Activated CD4-positive, alpha-beta T cell treated with anti-CD3 and anti-CD28 coated beads for 4 hours (primary cell): ENCODE measurements around the gene SLC7A6.

ENCODE experiments used
- DNase-seq, 2 donors: peaks; one replicate each; pipeline ENCODE4 v3.0.0-alpha.2; 2020

The SLC7A6 gene

DNA sequence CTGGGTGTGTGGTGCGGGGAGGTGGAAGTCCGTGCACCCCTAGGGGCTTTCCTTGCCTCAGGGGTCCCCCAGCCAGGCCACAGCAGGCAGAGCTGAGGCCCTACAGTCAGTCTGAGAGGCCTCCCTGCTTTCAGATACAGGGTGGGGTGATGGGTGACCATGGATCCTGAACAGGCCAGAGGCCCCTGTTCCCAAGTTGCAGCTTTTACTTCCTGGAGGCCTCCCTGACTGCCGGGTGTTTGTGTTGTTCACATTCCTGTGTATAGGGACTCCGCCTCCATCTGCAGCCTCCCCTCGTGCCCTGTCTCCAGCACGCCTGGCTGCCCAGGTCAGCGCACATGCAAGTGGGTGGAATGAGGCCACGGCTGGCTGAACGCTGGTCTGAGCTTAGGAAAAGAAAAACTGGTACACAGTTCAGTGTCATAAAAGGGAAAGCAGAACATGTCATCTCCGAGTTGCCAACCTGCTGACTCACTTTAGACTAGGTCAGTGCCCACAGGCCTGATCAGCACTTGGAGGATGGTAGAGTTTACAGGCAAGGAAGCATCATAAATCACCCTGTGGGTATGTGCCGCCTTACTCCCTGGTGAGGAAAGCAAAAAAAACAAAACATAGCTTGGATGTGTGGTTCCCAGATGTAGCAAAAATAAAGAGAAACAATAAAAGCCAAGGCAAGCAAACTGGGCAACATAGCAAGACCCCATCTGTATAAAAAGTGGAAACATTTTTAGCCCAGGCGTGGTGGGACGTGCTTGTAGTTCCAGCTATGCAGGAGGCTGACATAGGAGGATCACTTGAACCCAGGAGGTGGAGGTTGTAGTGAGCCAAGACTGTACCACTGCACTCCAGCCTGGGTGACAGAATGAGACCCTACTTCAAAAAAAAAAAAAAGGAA lies 6.2 kb upstream of the SLC7A6 start:
- no peak for DNase-seq

DNA sequence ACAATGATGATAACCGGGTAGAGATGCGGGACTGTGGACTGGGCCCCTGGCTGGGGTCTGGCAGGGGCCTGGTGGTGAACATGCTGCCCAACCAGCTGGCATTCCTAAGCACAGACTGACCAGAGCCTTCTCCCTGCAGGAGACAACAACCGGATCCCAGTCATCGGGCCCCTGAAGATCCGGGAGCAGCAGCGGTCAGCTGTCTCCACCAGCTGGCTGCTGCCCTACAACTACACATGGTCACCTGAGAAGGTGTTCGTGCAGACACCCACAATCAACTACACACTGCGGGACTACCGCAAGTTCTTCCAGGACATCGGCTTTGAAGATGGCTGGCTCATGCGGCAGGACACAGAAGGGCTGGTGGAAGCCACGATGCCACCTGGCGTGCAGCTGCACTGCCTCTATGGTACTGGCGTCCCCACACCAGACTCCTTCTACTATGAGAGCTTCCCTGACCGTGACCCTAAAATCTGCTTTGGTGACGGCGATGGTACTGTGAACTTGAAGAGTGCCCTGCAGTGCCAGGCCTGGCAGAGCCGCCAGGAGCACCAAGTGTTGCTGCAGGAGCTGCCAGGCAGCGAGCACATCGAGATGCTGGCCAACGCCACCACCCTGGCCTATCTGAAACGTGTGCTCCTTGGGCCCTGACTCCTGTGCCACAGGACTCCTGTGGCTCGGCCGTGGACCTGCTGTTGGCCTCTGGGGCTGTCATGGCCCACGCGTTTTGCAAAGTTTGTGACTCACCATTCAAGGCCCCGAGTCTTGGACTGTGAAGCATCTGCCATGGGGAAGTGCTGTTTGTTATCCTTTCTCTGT lies 5.1 kb upstream of the SLC7A6 start:
- no peak for DNase-seq

DNA sequence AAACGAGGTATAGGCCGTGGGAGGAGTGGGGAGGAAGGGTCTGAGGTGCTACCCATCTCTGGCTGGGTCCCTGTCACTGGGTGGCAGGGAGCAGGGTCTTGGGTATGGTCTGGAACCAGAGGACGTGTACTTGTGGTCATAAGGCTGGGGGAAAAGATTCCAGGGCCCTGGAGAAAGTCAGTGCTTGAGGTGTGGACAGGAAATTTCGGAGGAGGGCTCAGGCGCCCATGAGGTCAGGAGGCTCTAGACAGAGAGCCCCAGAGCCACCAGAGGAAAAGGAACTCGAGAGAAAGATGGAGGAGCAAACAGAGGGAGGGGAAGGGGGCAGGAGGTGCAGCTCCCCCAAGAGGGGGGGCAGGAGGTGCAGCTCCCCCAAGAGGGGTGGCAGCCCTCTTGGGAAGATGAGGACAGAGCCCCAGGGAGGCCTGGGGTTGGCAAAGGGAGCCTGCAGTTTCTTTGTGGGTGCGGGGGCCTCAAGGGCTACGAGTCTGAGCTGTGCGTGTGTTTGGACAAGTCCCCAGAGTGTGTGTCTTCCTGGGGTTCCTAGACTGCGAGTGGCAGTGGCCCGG lies 683 bp upstream of the SLC7A6 start:
- DNase-seq, result no peak

DNA sequence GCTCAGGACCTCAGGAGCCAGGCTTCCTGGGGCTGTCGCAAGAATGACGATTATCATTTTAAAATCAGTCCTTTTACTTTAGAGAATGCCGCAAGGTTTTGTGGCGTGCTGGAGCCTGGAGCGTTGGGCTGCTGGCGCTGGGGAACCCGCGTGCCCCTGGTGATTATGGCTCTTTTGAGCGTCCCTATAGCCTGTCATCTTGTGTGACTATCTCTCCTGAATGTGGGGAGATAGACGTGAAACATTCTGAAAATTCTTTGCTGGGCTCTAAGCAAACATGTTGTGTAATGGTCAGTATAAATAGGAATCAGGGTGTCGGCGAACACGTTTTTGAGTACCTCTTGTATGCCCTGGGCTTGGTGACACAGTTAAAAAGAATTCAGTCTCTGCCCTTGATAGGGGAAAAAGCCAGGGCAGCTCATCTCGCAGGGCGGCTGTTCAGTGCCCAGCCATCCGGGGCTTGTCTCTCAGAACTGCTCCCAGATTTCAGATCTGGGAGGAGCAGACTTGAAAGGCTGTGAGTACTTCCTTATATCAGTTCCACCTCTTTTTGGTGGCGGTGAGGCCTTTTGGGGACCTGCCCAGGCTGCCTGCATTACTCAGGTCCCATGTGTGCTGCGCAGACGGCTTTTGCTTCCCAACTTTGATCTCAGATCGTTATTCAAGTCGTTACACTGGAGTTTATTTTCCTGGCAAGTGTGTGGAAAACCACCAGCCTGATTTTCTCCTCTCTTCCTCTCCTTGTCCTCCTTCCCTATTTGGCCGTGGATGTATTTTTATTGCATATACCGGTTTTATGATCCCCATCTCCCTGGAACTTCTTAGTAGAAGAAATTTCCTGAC lies 973 bp downstream of the SLC7A6 start:
- peak; percentile 54 to 56 for DNase-seq

DNA sequence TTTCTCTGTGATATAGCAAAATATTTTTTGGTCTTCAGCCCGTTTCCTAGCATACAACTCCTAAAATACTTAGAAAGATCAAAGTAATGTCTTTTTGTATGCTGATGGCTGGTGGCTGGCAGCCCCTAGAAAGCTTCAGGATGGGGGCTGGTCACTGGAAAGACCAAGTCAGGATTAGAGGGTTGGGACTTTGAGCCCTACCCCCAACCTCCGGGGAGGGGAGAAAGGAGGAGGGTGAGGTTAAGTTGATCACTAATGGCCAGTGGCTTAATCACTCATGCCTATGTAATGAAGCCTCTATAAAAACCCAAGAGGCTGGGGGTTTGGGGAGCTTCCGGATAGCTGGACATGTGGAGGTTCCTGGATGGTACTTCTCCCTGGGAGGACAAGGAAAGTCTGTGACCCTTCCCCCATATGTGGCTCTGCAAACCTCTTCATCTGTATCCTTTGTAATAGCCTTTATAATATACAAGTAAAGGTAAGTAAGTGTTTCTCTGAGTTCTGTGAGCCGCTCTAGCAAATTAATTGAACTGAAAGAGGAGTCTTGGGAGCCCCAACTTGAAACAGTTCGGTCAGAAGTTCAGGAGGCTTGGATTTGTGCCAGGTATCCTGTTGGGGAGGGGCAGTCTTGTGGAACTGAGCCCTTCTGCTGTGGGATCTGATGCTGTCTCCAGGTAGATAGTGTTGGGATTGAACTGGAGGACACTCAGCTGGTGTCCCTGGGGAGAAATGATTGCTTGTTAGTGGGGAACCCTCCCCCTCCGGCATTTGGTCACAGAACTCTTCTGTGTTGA lies 3.5 kb downstream of the SLC7A6 start:
- no peak for DNase-seq

DNA sequence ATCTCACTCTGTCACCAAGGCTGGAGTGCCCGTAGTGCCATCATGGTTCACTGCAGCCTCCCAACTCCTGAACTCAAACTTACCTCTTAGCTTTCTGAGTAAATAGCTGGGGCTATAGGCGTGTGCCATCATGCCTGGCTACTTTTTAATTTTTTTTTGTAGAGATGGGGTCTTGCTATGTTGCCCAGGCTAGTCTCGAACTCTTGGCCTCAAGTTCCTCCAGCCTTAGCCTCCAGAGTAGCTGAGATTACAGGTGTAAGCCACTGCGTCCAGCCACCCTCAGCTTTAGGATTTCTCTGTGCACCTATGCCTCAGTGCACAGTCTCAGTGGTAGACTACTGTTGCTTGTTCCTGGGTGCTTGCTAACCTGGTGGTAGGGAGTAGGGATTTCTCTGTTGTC lies 5.5 kb downstream of the SLC7A6 start:
- DNase-seq, result no peak

DNA sequence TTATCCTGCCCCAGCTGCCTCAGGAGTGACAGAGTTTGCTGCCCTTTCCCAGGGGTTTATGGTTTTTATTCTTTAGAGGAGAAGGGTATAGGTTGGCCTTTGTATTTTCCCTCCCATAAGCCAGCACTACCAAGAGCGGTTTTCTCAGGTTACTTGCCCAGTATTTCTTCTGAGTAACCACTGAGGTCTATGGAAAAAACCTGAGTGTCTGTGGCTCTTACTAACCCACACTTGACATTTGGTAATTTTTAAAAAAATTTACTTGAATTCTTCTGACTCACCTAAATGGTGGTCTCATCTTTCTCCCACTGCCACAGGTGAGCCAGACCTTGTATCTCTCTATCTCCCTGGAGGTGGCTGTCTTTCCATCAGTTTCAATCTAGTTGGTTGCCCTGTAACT lies 6.0 kb downstream of the SLC7A6 start:
- peak; percentile 32 to 34 for DNase-seq

DNA sequence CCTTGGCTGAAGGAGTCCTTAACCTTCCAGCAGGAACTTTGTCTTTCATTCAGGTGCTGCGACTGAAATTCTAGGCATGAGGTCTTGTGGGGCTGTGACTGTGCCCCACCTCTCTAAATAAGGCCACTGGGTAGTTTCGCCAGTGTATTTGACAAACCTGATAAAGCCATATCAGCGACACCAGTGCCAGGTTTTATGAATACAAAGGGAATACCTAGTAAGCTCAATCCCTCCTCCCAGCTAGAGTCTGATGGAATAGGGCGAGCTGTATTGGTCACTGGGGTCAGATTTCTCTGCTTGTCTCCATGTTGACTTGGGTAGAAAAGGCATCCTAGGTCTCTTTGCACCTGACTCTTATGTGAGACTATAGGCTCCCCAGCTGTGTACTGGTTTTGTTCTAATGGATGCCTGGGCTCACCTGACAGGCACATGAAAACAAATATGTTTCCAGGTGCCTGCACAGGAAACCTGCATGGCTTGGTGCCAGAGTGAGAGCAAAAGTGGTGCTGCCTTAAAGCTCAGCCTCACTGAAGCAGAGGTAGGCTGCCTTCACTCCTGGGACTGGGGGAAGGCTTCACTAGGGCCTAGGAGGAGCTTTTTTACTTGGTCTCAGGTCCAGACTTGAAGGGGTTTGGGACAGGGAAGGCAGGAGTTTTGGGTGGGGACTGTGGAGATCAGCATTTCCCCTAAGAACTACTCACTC lies 8.3 kb downstream of the SLC7A6 start:
- peak; percentile 42 to 47 for DNase-seq

DNA sequence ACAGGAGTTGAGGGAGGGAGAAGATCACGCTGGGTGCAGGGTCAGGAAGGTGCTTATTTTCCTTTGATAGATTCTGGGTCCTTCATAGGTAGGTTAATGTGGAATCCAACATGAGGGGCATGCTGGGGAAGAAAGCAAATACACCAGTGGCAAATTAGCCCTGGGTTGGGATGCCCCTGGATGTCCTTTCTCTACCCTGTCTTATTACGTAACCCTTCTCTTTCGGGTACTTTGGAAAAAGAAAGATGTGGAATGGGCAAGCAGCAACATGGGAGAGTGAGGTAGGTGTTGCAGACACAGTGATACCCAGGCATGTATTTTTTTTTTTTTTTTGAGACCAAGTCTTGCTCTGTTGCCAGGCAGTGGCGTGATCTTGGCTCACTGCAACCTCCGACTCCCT lies 9.1 kb downstream of the SLC7A6 start:
- DNase-seq, result no peak

DNA sequence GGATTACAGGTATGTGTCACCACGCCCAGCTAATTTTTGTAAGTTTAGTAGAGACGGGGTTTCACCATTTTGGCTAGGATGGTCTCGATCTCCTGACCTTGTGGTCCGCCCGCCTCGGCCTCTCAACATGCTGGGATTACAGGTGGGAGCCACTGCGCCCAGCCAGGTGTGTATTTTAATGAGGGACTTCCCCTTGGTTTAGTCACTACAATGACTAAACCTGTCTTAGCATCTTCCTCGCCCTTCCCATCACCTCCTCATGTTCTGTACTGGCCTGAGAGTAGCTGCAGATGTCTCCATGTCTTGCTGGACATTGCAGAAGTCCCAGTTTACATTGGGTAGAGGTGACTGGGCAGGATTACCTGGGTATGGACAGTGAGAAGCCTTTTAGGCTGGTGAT lies 9.6 kb downstream of the SLC7A6 start:
- DNase-seq, result no peak

DNA sequence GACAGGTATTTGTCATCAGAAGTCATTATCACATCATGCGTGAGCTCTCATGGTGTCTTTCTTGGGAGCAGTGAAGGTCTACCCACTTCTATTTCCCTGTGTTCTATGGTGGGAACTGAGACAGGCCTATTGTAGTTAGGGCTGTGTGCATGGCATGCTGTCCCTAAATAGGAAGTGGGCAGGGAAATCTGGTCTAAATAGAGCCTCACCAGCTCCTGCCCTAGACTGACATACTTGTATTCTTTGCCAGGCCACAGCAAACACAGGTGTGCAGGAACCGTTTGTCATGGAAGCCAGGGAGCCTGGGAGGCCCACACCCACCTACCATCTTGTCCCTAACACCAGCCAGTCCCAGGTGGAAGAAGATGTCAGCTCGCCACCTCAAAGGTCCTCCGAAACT lies 10.1 kb downstream of the SLC7A6 start:
- no peak for DNase-seq

DNA sequence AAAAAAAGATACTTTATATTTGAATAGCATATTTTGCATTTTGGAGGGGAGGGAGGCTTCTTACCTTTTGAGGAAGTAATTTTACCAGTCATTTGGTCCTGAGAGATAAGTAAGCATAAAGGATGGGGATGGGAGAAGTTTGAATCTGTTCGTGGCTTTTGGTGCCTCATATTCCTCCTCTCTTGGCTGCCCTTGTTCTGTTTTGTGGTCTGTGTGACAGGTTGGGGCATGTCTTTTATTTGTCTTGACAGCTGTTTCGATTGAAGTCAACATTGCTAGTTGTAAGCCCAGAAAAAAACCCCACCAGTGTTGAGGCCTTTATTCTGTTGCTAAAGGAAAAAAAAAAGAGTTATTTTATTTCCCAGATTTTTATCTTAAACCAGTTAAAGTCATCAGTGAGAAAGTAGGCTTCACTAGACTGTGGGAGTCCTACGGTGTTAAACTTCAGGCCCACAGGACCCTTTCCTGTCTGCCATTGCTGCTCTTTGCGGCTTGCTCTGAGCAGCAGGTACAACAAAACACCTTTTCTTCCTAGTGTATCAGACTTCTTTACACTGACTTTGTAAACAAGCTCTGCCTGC lies 11.4 kb downstream of the SLC7A6 start:
- peak; percentile 28 for DNase-seq

DNA sequence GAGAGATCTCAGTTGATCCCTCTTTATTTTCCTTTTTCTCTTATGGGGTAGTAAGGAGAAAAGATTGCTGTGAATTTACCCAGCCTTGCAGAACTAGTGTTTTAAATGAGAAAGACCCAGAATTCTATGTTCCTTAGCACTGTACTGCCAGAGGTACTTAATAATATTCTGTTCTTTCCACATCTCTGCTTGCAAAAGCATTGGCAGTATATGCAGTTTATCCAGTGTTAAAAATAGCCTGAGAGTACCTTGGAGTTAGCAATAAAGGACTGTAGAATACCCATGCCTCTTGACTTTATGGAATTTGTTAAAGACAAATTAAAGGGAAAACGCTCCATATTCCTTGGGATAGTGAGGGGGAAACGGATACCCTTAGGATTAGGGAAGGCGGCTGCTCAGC lies 11.9 kb downstream of the SLC7A6 start:
- no peak for DNase-seq

DNA sequence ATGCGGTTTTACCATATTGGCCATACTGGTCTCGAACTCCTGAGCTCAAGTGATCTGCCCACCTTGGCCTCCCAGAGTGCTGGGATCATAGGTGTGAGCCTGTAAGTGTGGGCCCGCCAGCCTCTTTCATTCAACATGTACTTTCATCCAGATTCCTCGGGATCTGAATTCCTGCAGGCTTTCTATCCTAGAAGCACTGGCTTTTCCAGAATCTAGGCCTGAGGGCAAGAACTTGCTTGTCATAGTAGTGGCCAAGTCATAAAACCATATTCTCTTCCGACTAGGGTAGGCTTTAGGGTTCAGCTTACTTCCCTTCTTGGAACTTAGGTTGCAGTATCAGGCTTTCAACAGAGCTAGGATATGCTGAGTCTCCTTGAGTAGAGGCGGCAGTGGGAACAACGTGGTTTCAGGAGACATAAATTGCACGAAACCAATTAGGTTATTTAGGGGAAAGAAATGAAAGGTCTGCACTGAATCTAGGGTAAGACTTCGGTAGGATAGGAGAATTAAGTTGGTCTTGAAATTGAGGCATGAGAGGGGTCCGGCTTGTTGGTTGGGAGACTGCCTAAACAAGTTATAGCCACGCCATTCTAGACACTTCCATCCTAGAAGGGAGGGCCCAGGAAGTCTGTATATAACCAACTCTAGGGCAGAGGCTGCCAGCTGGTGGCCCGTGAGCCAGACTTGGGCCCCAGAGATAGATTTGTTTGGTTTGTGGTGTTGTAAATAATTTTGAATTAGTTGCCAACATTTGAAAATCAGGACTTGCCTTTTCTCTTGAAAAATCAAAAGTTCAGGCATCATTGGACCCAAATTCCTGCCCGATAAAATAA lies 15.6 kb downstream of the SLC7A6 start:
- no peak for DNase-seq

DNA sequence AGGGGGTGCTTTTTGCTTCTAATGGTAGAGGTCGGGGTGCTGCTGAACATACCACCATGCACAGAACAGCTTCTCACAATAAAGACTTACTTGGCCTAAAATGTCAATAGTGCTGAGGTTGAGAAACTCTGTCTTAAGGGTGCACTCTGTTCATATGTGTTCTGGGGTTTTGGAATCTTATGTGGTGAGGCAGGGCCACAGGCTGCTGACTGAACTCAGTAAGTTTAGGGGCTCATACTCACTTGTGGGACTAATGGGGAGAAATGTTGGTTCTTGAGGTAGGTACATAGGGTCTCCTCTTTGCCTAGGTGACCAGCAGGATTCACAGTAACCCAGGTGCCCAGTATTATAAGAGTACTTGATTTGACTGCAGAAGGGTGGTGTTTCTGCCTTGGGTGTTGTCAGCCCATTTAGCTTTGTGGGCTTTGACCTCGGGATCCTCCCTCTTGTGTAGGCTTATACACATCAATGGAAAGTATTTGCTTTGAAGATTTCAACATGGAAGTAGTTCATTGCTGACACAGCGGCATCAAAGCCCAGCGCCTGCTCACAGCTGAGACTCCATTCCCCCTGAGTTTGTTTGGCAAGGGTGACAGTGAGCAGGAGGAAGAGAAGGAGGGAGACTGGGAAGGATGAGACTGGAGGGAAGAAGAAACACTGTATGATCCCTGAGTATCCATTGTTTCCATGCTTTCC lies 17.2 kb downstream of the SLC7A6 start:
- peak; percentile 29 to 36 for DNase-seq

DNA sequence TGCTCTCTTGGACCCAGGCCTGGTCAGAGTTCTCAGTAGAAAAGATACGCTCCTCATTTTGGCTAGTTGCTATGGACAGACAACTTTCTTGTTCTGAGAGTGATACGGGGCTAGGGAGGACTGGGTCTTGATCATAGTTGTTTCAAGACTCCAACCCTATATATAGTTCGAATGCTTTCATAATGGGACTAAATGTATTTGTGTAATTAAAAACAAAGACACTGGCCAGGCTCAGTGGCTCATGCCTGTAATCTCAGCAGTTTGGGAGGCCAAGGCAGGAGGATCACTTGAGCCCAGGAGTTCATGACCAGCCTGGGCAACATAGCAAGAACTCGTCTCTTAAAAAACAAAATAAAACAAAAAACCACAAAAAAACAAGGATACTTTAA lies 17.7 kb downstream of the SLC7A6 start:
- no peak for DNase-seq

DNA sequence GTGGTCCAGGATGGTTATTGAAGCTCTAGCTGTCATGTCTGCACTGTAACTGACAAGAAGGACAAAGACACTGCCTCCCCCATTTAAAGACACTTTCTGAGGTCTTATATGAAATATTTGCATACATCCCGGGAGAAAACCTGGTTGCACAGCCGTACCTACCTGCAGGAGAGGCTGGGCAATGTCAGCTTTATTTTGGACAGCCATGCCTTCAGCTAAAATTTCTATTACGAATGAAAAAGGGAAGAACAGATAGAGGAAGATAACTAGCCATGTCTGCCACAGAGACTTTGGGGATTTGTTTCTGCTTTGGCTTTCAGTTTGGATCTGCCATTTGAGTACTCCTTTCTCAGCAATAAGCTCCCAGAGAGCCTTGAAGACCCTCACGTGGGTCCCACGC lies 19.0 kb downstream of the SLC7A6 start:
- no peak for DNase-seq

DNA sequence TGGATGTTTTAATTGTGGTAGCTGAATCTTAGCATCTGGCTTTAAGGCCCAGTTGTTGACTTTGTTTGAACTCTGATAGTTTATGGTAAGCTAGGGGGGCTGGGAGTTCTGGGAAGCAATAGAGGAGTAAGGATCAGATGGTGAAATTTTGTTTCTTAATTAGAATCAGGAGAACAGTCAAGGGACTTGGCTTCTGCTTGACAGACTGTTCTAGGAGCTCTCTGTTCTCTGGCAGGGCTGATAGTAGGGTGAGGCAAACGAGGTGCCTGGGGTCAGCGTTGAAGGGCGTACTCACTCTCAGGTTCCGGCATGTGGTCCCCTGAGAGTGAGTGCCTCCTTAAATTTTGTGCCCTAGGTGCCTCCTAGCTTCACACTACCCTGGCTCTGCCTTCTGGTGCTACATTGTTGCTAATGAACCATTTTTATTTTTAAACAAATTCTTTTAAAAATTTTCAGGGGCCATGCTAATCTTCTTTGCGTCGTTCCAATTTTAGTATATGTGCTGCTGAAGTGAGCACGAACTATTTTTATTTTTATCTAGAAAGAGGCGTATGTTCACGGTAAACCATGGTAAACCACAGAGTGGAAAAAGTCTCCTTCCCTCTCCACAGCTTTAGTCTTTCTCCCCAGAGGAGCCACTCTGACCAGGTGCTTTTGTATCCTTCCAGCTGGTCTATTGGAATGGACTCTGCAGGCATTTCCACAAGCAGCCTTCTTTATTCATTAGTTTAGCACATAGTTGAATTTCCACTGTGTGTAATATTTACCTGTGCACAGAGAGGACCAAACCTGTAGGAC lies 19.7 kb downstream of the SLC7A6 start:
- DNase-seq, result no peak

DNA sequence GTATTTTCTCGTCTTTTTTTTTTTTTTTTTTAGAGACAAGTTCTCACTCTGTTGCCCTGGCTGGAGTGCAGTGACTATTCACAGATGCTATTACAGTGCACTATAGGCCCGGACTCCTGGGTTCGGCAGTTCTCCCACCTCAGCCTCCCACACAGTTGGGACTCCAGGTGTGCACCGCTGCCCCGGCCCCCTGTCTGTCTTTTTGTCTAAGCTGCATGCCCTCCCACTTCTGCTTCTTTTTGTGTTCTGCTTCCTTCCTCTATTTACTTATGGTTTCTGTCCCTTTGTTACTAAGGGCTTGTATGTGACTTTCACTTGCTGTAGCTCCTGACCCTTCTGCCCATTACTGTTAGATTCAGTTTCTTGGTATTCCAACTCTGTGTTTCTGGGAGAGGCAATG lies 20.5 kb downstream of the SLC7A6 start:
- DNase-seq, result no peak
